Gastrocnemius medialis (tissue), 4 donors: Measurements from ENCODE around the gene APC2. TPM values are rescaled to one million over a fixed set of nuclear protein-coding genes. Genes with fewer than 3 reads are reported as not detected.

Experiments used
- ATAC-seq, 2 donors: fragments of 150-250 bp; one replicate each; pipeline ENCODE4 v1.9.1; 2016
- DNase-seq, 2 donors: peaks; one replicate each; pipeline ENCODE4 v3.0.0-alpha.2; 2019
- H3K27ac ChIP-seq, 4 donors: fragments of 200-600 bp; sonication (generic); 1 replicate in 1 of 4; 2 replicates in 3 of 4; pipeline ENCODE4 v1.5.1; 2016 to 2018; ENCODE audit warnings: mild to moderate bottlenecking in 2 of 4, moderate library complexity in 1 of 4
- H3K27me3 ChIP-seq, 3 donors: fragments of 200-600 bp; sonication (generic) in 2 of 3; 1 replicate in 1 of 3; 2 replicates in 2 of 3; pipeline versions ENCODE4 v1.5.1 to v1.6.0; 2016 to 2019; ENCODE audit warnings: mild to moderate bottlenecking in 1 of 3, moderate library complexity in 1 of 3
- H3K36me3 ChIP-seq, 2 donors: fragments of 200-600 bp; sonication (generic) in 1 of 2; one replicate each; pipeline ENCODE4 v1.5.1; 2017 to 2018
- H3K4me1 ChIP-seq, 2 donors: fragments of 200-600 bp; sonication (generic) in 1 of 2; one replicate each; pipeline ENCODE4 v1.5.1; 2016 to 2017; ENCODE audit warnings: mild to moderate bottlenecking in 2 of 2
- H3K4me3 ChIP-seq, 4 donors: fragments of 200-600 bp; sonication (generic) in 3 of 4; 1 replicate in 1 of 4; 2 replicates in 3 of 4; pipeline ENCODE4 v1.5.1; 2016 to 2019; ENCODE audit warnings: mild to moderate bottlenecking in 2 of 4
- H3K9me3 ChIP-seq, 3 donors: fragments of 200-600 bp; sonication (generic) in 2 of 3; 1 replicate in 1 of 3; 2 replicates in 2 of 3; pipeline ENCODE4 v1.5.1; 2016 to 2019
- POLR2A ChIP-seq, 2 donors: fragments of 450-650 bp; IDR thresholded peaks; one replicate each; pipeline ENCODE4 v1.6.1; 2017; ENCODE audit warnings: antibody characterized with exemption in 2 of 2, mild to moderate bottlenecking in 2 of 2, moderate library complexity in 2 of 2
- in situ Hi-C, 4 donors: fragments of 200-750 bp; cut with MboI; loops; one replicate each; pipeline versions ENCODE4 v1.15.0 to v1.8.0; 2017; ENCODE audit warnings: low sequenced_read_pairs in 4 of 4
- intact Hi-C: fragments of 100-400 bp; cut with DNase I; formaldehyde crosslinking; loops from one replicate; pipeline ENCODE4 v1.15.1; 2023; ENCODE audit warnings: low total_unique reads
- total RNA-seq, 4 donors: library from RNA; depleted of rRNA; stranded (reverse); fragments of >200 nt; gene quantifications; one replicate each; pipeline versions ENCODE4 v1.1.0 to v1.2.3, GENCODE V29; 2016
- TF ChIP-seq, protein P1 (sequence below), 5 experiments: fragments of 450-650 bp in 3 of 5; fragments of 200-600 bp in 2 of 5; sonication (generic) in 2 of 5; IDR thresholded peaks in 4 of 5; conservative IDR thresholded peaks in 1 of 5; 1 replicate in 4 of 5; 2 replicates in 1 of 5; pipeline ENCODE4 v1.5.1; 2016 to 2019; ENCODE audit warnings: antibody characterized with exemption in 5 of 5, mild to moderate bottlenecking in 3 of 5, moderate library complexity in 3 of 5

The APC2 gene
- total RNA-seq, 4 donors from 2014 or later, result 0.04 TPM; not detected in 3

DNA sequence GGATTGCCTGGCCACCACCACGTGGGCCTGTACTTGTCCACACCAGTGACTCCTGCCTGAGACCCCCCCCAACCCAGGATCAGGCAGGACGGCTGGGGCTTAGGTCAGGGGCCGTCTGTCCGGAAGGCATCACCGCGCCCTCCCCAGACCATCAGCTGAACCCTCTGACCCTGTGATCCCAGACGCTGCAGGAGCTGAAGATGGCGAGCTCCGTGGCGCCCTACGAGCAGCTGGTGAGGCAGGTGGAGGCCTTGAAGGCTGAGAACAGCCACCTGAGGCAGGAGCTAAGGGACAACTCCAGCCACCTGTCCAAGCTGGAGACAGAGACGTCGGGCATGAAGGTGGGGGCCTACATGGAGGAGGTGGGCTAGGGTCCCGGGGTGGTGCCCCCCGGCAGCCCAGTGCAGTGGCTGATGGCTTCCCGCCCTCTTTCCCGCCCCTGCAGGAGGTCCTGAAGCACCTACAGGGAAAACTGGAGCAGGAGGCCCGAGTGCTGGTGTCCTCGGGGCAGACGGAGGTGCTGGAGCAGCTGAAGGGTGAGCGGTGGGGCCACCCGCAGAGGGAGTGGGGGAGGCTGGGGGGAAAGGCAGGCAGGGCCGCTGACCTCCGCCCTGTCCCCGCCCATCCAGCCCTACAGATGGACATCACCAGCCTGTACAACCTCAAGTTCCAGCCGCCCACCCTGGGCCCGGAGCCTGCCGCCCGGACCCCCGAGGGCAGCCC is 3.0 kb downstream of the APC2 start:
- no peaks in the 10 kb centered on the region for H3K36me3 ChIP-seq
- H3K4me1 ChIP-seq, result peaks cover 0 to 9% of the 10 kb centered on the region in 2 donors
- intact Hi-C loops, result no loop called here
- no peak for TF ChIP-seq POLR2A (IDR thresholded peaks at IDR 0.05)
- TF ChIP-seq, protein P1, sequence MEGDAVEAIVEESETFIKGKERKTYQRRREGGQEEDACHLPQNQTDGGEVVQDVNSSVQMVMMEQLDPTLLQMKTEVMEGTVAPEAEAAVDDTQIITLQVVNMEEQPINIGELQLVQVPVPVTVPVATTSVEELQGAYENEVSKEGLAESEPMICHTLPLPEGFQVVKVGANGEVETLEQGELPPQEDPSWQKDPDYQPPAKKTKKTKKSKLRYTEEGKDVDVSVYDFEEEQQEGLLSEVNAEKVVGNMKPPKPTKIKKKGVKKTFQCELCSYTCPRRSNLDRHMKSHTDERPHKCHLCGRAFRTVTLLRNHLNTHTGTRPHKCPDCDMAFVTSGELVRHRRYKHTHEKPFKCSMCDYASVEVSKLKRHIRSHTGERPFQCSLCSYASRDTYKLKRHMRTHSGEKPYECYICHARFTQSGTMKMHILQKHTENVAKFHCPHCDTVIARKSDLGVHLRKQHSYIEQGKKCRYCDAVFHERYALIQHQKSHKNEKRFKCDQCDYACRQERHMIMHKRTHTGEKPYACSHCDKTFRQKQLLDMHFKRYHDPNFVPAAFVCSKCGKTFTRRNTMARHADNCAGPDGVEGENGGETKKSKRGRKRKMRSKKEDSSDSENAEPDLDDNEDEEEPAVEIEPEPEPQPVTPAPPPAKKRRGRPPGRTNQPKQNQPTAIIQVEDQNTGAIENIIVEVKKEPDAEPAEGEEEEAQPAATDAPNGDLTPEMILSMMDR (IDR thresholded peaks at IDR 0.05 in 4 of 5, conservative IDR thresholded peaks at IDR 0.05 in 1 of 5), result no peak
- peaks cover 87 to 95% (median 92%) of the 10 kb centered on the region in 3 donors for H3K27me3 ChIP-seq
- ATAC-seq (no peak), DNase-seq (no peak)
- no peak overlapping the region for H3K27ac ChIP-seq
- H3K9me3 ChIP-seq, result no peaks in the 10 kb centered on the region
- in situ Hi-C loops, result no loop called here
- H3K4me3 ChIP-seq, result no peak overlapping the region

DNA sequence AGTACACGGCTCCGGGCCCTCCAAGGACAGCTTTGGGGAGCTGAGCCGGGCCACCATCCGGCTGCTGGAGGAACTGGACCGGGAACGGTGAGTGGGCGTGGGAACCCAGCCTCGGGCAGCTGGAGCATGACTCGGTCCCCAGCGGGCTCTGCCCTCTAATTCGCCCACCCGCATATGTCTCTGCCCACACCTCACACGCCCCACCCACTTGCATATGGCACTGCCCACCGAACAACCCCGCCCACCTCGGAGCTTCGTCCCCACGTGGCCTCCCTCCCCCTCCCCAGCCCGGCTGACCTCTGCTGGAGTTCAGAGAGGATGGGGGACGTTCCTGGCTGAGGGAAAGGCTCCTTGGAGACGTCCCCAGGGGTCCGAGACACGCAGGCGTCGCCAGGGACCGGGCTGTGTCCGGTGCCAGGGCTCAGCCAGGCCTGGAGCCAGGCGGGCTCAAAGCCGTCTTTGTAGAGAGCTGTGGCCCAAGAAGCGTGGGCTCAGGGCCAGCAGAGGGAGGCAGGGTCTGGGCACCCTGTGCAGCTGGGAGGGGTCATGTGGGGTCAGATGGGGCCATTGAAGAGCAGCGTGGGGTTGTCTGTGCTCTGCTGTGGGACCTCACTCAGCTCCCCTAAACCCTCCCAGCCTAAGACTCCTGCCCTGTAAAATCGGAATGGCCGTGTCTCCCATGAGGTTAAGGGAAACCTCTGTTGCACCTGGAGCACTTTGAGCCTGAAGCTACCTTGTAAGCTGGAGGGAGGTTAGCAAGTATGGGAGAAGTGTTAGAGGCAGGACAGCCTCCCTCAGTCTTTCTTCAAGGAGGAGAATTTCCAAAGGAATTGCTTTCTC is 3.8 kb downstream of the APC2 start:
- DNase-seq (no peak), ATAC-seq (no peak)
- Histone ChIP-seq H3K4me3 (no peak overlapping the region), H3K9me3 (no peaks in the 10 kb centered on the region), H3K27me3 (peaks cover 84 to 99% (median 87%) of the 10 kb centered on the region in 3 donors), H3K27ac (no peak overlapping the region), H3K36me3 (no peaks in the 10 kb centered on the region), H3K4me1 (peaks cover 0 to 9% of the 10 kb centered on the region in 2 donors)
- TF ChIP-seq, protein P1 (IDR thresholded peaks at IDR 0.05 in 4 of 5, conservative IDR thresholded peaks at IDR 0.05 in 1 of 5), result no peak
- no peak for TF ChIP-seq POLR2A (IDR thresholded peaks at IDR 0.05)
- intact Hi-C loops (no loop called here), in situ Hi-C loops (no loop called here)

DNA sequence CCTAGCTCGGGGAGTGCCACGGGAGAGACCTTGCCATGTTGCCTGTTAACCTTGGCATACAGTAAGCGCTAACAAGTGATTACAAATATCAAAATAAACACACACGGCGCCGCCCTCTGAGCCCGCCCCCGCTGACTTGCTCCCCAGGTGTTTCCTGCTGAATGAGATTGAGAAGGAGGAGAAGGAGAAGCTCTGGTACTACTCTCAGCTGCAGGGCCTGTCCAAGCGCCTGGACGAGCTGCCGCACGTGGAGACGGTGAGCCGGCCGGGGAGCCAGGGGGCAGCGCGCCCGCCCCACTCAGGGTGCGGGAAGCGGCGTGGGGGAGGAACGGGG is 5.0 kb downstream of the APC2 start:
- no peak overlapping the region for H3K27ac ChIP-seq
- no peaks in the 10 kb centered on the region for H3K9me3 ChIP-seq
- intact Hi-C loops, result no loop called here
- in situ Hi-C loops, result no loop called here
- H3K4me3 ChIP-seq, result no peak overlapping the region
- peaks cover 0 to 9% of the 10 kb centered on the region in 2 donors for H3K4me1 ChIP-seq
- no peak for DNase-seq
- TF ChIP-seq, protein P1 (IDR thresholded peaks at IDR 0.05 in 4 of 5, conservative IDR thresholded peaks at IDR 0.05 in 1 of 5), result no peak
- no peak for TF ChIP-seq POLR2A (IDR thresholded peaks at IDR 0.05)
- peaks cover 74 to 87% (median 75%) of the 10 kb centered on the region in 3 donors for H3K27me3 ChIP-seq
- no peaks in the 10 kb centered on the region for H3K36me3 ChIP-seq
- ATAC-seq, result no peak

DNA sequence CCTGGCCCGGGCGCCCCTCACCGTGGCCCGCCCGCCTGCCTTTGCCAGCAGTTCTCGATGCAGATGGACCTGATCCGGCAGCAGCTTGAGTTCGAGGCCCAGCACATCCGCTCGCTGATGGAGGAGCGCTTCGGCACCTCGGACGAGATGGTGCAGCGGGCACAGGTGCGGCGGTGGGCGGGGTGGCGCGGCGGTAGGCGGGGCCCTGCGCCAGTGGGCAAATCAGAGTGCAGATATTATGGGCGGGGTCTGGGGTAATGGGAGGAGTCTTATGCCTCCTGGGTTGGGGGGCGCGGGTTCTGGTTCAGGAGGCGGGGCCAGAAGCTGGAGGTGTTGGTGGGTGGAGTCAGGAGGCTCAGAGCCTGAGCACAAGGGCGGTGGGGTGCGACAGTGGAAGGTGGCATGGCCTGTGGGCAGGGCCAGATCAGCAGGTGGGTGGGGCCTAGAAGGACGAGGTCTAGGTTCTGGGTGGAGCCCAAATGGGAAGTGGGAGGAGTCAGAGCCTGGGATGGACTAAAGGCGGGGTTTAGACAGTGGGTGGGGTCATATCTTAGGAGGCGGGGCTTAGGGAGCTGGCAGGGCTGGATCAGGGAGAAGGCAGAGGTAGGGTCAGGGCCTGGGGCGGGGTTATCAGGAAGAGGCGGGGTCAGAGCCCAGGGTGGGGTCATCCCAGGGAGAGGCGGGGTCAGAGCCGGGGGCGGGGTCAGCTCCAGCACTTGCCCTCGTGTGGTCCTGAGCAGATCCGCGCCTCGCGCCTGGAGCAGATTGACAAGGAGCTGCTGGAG is 5.6 kb downstream of the APC2 start:
- no peaks in the 10 kb centered on the region for H3K36me3 ChIP-seq
- no peaks in the 10 kb centered on the region for H3K9me3 ChIP-seq
- ATAC-seq, result peak in 1 of 2 donors; percentile 57
- H3K4me3 ChIP-seq, result no peak overlapping the region
- no peak overlapping the region for H3K27ac ChIP-seq
- TF ChIP-seq, protein P1 (IDR thresholded peaks at IDR 0.05 in 4 of 5, conservative IDR thresholded peaks at IDR 0.05 in 1 of 5), result no peak
- no peak for TF ChIP-seq POLR2A (IDR thresholded peaks at IDR 0.05)
- intact Hi-C loops (no loop called here), in situ Hi-C loops (no loop called here)
- peak in 1 of 2 donors; percentile 36 for DNase-seq
- peaks cover 0 to 9% of the 10 kb centered on the region in 2 donors for H3K4me1 ChIP-seq
- H3K27me3 ChIP-seq, result peaks cover 68 to 82% (median 70%) of the 10 kb centered on the region in 3 donors
